Activated naive CD4-positive, alpha-beta T cell treated with anti-CD3 and anti-CD28 coated beads, Interleukin-2, amount 50 U/mL, for 16 hours (primary cell): Measurements from ENCODE around the gene TXNRD3.

Experiments
- DNase-seq: peaks from one replicate; pipeline ENCODE4 v3.0.0-alpha.2; 2020

Gene TXNRD3

GRCh38 chr3:126581569-126581968, 73.4 kb downstream of the TXNRD3 start:
- DNase-seq: no peak

- no peak for DNase-seq
These were observed 74.2 kb downstream of the TXNRD3 start for GRCh38 chr3:126580746-126581145.

- DNase-seq: no peak
These were observed 76.2 kb downstream of the TXNRD3 start for GRCh38 chr3:126578702-126579101.

DNA sequence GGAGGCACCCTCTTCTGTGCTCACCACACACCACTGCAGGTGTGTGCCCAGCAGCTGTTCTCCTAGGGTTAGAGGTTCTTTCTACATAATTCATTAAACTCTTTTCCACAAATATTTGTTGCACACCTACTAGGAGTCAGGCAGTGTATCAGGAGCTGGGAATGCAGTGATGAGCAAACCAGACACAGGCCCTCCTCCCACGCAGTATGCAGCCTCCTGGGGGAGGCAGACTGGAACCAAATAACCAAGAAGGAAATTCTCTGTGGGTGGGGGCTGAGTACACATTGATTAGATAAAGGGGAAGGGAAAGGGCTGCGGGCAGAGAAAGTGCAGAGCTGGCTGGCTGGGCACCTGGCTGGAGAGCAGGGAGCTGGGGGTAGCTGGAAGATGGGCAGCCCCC, 77.7 kb downstream of the TXNRD3 start:
- DNase-seq: no peak

GRCh38 chr3:126573492-126574117, 81.3 kb downstream of the TXNRD3 start:
- DNase-seq: no peak

DNA sequence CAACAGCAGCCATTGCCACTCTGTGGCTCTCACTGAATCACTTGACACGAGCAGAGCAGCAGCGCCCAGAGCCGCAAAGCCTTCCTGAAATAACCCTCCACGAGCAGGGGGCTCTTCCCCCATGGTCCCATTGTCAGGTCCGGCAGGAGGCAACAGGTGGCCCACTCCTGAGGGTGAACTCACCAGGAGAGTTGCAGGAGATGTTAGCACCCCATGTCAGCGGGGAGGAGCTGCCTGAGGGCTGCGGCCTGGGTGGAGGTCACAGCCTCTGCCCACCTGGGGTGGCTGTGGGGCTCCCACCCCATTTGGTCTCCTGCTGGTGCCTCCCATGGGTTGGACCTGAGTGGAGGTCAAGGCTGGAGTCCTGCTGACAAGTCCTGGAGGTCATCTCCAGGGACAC, 83.8 kb downstream of the TXNRD3 start:
- DNase-seq: no peak

- DNase-seq: no peak
These were observed 84.8 kb downstream of the TXNRD3 start for GRCh38 chr3:126570103-126570541.

GRCh38 chr3:126569390-126569975, 85.4 kb downstream of the TXNRD3 start:
- no peak for DNase-seq

GRCh38 chr3:126568776-126569342, 86.1 kb downstream of the TXNRD3 start:
- DNase-seq: no peak

DNA sequence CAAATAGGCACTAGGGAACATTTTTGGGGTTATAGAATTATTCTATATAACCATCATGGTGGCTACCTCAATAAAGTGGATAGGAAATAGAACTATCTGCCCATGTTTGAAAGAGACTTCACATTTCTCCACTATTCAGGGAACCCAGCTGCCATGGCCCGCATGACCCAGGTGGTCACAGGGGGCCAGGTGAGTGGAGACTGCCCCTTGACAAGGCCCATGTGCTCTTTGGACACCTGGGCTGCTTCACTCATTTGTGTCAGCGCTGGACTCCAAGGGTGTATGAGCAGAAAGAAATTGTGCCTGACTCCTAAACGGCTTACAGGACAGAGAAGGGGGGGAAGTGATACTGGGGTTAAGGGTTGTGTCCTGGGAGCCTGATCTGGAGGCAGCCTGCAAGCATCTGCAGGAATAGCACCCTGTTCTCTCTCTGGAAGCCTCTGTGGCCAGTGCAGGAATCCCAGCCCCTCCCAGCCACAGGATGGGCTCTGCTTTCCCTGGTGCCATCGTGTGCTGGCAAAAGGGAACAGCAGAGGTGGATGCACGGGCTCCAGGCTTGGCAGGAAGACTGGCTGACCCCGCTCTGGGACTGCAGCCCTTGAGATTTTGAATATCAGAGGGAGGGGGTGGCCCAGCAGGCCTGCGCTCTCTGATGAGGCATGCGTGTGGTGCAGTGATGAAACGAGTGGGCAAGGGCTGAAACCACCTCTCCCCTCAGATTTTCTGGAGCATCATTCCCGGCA, 87.1 kb downstream of the TXNRD3 start:
- no peak for DNase-seq

DNA sequence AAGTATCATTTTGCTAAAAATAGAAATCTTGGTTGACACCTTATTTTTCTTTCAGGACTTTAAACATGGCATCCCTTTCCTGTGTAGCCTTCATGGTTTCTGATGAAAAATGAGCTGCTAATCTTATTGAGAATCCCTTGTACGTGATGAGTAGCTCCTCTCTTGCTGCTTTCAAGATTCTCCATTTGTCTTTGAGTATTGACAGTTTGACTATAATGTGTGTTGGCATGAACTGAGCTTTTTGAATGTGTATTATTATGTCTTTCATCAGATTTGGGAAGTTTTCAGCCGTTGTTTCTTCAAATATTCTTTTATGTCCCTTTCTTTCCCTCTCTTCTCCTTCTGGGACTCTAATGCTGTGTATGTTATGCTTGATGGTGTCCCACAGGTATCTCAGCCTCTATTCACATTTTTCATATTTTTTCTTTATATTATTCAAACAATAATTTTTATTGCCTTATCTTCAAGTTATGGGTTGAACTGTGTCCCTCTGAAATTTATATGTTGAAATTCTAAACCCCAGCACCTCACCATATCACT, 92.1 kb downstream of the TXNRD3 start:
- DNase-seq: no peak

DNA sequence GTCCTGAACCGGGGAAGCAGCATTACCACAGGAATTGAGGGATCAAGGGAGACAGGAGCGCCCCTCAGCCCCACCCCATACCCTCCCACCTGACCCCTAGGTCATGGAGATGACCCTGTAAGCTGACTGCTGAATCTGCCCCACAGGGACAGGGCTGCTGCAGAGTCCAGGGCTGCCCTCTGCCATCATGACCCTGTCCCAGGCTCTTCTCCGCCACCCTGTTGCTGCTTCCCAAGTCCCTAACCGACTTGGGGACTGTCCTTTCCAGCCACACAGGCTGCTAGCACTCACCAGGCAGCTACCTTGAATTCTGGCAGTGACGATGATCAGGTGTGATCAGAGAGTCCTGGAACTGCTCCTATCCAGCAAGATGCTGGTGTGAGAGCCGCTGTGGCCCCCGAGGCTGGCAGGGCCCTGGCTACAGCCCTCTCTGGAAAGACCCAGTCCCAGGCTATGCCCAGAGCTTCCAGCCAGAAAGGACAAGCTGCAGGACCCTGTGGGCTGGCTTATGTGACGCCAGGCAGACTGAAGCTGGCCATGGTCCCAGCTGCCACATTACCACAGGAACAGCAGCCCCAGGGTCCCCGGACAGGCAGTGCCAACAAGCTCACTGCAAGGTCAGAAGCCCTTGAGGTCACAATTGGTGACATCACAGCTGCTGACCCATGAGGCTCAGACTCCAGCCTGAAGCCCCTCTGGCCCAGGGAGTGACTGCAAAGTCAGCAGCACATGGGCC, 96.4 kb downstream of the TXNRD3 start, which contains the start of gene C3orf22:
Gene C3orf22 (minus strand): TSS at position 597 of the 736 bp plus-strand sequence. CDS start 5,542 bp downstream, outside the sequence.
- DNase-seq: no peak

- DNase-seq: no peak
These were observed 97.2 kb downstream of the TXNRD3 start for GRCh38 chr3:126557761-126558160.

GRCh38 chr3:126557415-126557745, 97.5 kb downstream of the TXNRD3 start:
- no peak for DNase-seq
